A549 treated with Mapracorat at 1 μM for 4 hours (cell line): ENCODE measurements around the gene CARD14. TPM values are rescaled to one million over a fixed set of nuclear protein-coding genes. Genes with fewer than 3 reads are reported as not detected.

Experiments used
- total RNA-seq: library from RNA; stranded (reverse); fragments of 200-300 nt; extraction: Qiagen RNA extraction; gene quantifications from 5 replicates; pipeline ENCODE4 v1.2.3, GENCODE V29; 2022

The CARD14 gene
- total RNA-seq = 0.11 to 0.50 TPM (median 0.30 TPM) in 5 replicates

GRCh38 chr17:80169784-80170500 is at the start of gene CARD14:
TSS of gene CARD14 (plus strand) at chr17:80170030. CDS start at chr17:80181439, 11,409 bp downstream.

DNA sequence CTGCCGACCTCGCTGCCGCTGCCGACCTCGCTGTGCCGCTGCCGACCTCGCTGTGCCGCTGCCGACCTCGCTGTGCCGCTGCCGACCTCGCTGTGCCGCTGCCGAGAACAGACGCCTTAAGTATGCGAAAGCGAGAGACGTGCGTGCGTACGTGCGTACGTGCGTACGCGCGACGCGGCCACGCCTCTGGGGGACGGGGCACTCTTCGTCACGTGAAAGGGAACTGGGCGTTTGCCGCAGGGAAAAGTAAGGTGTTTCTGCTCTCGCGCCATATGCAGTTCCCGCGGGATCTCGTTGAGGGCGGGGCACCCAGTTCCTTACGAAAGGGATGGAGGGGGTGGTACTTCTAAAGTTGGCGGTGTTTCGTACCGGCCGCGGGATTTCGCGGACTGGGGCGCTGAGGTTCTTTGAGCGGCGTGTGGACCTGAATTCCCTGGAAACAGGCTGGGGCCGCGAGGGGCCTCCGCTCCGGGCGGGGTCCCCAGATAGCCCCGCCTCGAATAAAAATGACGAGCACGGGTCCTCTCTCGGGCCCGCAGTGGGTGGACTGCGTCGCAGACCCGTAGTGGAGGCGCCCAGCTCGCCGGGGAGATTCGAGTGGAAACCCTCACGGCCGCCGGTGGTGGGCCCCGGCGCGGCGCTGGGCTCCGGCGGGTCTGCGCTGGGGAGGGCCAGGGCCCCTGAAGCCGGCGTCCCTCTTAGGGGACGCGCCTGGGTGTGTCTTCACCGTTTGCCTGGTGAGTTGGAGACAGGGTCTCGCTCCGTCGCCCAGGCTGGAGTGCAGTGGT is 22.6 kb upstream of the CARD14 start, which contains the start of gene EIF4A3:
Gene EIF4A3 (minus strand): TSS at position 94 of the 788 bp plus-strand sequence. CDS start 167 bp downstream, outside the sequence.

DNA sequence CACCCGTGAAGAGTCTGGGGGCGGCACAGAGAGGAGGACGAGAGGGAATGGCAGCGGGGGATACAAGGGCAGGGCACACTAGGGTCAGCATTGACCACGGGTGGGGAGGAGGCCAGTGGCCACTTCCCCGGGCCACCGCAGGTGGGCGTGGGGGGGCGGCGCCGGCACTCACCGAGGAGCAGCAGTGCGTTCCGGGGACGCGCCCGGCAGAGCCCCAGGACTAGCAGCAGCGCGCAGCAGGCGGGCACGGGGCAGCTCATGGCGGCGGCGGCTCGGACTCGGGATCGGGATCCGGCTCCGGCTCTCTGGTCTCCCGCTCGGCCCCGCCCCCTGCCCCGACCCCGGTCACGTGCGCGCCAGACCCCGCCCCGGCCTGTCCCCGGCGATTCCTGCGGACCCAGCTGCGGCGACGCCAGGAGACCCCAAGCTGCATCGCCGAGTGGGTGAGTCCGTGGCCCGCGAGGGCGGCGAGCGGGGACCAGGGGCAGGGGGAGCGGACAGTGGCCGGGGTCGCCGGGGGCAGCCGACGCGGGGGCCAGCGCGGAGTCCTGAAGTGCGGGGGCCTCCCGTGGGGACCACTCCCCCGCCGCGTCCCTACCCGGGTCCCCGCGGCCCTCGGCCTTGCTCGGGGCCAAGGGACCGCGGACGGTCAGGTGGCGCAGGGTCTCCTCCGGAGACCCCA is 50.4 kb downstream of the CARD14 start, which contains the start of the genes SGSH and SLC26A11:
Gene SGSH (minus strand): TSS at position 280 of the 682 bp plus-strand sequence. CDS start 20 bp downstream, at position 260.
Gene SLC26A11 (plus strand): TSS at position 374 of the 682 bp plus-strand sequence. CDS start 1,134 bp downstream, outside the sequence.

Other genes starting within 250 kb of the CARD14 start
- gene TBC1D16, start 134.2 kb upstream of the CARD14 start, total RNA-seq = 7.7 to 11.8 TPM (median 11.8 TPM) in 5 replicates
- gene CCDC40, start 133.4 kb upstream of the CARD14 start, total RNA-seq = 6.7 to 7.9 TPM (median 7.2 TPM) in 5 replicates
- 46.2 to 65.1 TPM (median 55.8 TPM) in 5 replicates for gene GAA, start 68.4 kb upstream of the CARD14 start, total RNA-seq
- 188 to 214 TPM (median 210 TPM) in 5 replicates for gene EIF4A3, start 22.9 kb upstream of the CARD14 start, total RNA-seq
- 20.3 to 27.7 TPM (median 25.5 TPM) in 5 replicates for gene SGSH, start 50.3 kb downstream of the CARD14 start, total RNA-seq
- 10.8 to 17.9 TPM (median 15.5 TPM) in 5 replicates for gene SLC26A11, start 50.4 kb downstream of the CARD14 start, total RNA-seq
- gene RNF213, start 90.8 kb downstream of the CARD14 start, total RNA-seq = 56.4 to 65.4 TPM (median 62.4 TPM) in 5 replicates
- gene ENDOV, start 245.1 kb downstream of the CARD14 start, total RNA-seq = 39.4 to 56.3 TPM (median 50.6 TPM) in 5 replicates